ENCODE results near the gene DLK1.
A peak's percentile ranks its signal among the peaks of the same experiment; 100 is the strongest.

The DLK1 gene

GRCh38 chr14:100723830-100724437 is 2.8 kb upstream of the DLK1 start:
- Histone ChIP-seq H3K9ac (ENCODE audit: insufficient read length) (no peak overlapping the region), H3K27ac (no peak overlapping the region), H3K36me3 (ENCODE audit: insufficient read depth, low read length) (no peaks in the 10 kb centered on the region), H3K4me3 (no peak overlapping the region), H3K9me3 (ENCODE audit: low read depth, low read length) (no peaks in the 10 kb centered on the region)
- no peak for TF ChIP-seq EZH2 (IDR thresholded peaks at IDR 0.05)
- TF ChIP-seq FOXP2 (optimal IDR thresholded peaks at IDR 0.05; ENCODE audit: control extremely low read depth, extremely low read length, insufficient read depth): no peak
- TF ChIP-seq POLR2AphosphoS5 (IDR thresholded peaks at IDR 0.05; ENCODE audit: borderline replicate concordance, low read depth, low read length): no peak
- DNase-seq (ENCODE audit: low read depth, low spot score): no peak

DNA sequence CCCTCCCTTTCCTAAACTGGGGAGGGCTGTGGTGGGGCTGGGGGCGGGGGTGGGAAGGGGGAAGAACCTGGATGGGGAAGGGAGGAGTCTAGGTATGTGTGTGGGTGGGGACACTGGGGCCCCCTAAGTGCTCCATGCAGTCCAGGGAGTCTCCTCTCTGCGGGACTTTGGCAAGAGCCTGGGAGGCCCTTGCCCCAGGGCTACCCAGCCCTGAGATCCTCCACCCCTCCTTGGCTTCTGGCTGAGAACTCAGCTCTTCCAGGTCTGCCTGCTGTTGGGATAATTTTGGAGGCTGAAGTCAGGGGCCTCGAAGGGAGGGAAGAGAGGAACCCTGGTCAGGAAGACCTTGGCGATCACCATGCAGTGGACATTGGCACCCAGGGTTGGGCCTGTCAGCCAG is 2.2 kb upstream of the DLK1 start:
- Histone ChIP-seq H3K9ac (ENCODE audit: insufficient read length) (no peak overlapping the region), H3K36me3 (ENCODE audit: insufficient read depth, low read length) (no peaks in the 10 kb centered on the region), H3K9me3 (ENCODE audit: low read depth, low read length) (no peaks in the 10 kb centered on the region), H3K27ac (no peak overlapping the region), H3K4me3 (no peak overlapping the region)
- DNase-seq (ENCODE audit: low read depth, low spot score): no peak
- TF ChIP-seq POLR2AphosphoS5 (IDR thresholded peaks at IDR 0.05; ENCODE audit: borderline replicate concordance, low read depth, low read length) (no peak), EZH2 (IDR thresholded peaks at IDR 0.05) (no peak), FOXP2 (optimal IDR thresholded peaks at IDR 0.05; ENCODE audit: control extremely low read depth, extremely low read length, insufficient read depth) (no peak)

GRCh38 chr14:100725587-100726387 is 905 bp upstream of the DLK1 start:
- Histone ChIP-seq H3K4me3 (no peak overlapping the region), H3K36me3 (ENCODE audit: insufficient read depth, low read length) (no peaks in the 10 kb centered on the region), H3K9me3 (ENCODE audit: low read depth, low read length) (no peaks in the 10 kb centered on the region), H3K27ac (no peak overlapping the region), H3K9ac (ENCODE audit: insufficient read length) (no peak overlapping the region)
- TF ChIP-seq EZH2 (IDR thresholded peaks at IDR 0.05) (no peak), FOXP2 (optimal IDR thresholded peaks at IDR 0.05; ENCODE audit: control extremely low read depth, extremely low read length, insufficient read depth) (no peak), POLR2AphosphoS5 (IDR thresholded peaks at IDR 0.05; ENCODE audit: borderline replicate concordance, low read depth, low read length) (no peak)
- no peak for DNase-seq (ENCODE audit: low read depth, low spot score)

DNA sequence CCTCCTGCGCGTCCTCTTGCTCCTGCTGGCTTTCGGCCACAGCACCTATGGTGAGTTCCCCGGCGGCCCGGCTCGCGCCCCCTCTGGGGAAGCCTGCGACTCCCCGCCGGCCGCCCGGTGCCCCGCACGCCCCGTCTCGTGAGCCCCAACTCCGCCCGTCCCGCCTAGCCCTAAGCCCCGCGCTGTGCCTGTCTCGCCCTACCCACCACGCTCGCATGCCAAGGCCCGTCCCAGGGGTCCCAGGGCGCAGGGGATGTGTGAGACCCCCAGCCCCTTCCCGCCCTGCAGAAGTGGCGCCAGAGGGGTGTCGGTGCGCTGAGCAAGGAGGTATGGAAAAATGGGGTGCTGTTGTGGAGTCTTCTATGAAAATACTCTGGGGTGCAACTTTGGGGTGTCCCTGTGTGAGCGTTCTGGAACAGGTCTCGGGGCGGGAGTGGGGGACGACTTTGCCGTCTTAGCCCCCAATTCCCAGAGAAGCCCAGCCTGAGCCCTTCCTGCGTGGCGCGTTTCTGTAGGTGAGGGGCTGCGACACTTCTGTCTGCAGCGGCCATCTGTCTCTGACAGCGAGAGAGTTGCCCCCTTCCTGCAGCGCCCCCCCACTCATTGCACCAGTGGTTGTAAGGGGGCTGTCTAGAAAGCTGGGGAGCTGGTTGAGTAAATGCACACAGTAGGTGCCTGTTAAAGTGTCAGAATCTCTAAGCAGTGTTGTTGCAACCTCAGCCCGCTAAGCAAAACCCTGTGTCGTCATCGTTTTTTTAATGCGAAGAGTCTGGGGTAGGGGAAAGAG is 587 bp downstream of the DLK1 start:
- H3K27ac ChIP-seq: no peak overlapping the region
- TF ChIP-seq EZH2 (IDR thresholded peaks at IDR 0.05) (peak; percentile 66), POLR2AphosphoS5 (IDR thresholded peaks at IDR 0.05; ENCODE audit: borderline replicate concordance, low read depth, low read length) (no peak)
- no peak for DNase-seq (ENCODE audit: low read depth, low spot score)
- H3K9me3 ChIP-seq (ENCODE audit: low read depth, low read length): no peaks in the 10 kb centered on the region
- H3K36me3 ChIP-seq (ENCODE audit: insufficient read depth, low read length): no peaks in the 10 kb centered on the region
- H3K9ac ChIP-seq (ENCODE audit: insufficient read length): no peak overlapping the region
- no peak overlapping the region for H3K4me3 ChIP-seq

- TF ChIP-seq POLR2AphosphoS5 (IDR thresholded peaks at IDR 0.05; ENCODE audit: borderline replicate concordance, low read depth, low read length) (no peak), FOXP2 (optimal IDR thresholded peaks at IDR 0.05; ENCODE audit: control extremely low read depth, extremely low read length, insufficient read depth) (no peak), EZH2 (IDR thresholded peaks at IDR 0.05) (no peak)
- Histone ChIP-seq H3K4me3 (no peak overlapping the region), H3K27ac (no peak overlapping the region), H3K9me3 (ENCODE audit: low read depth, low read length) (no peaks in the 10 kb centered on the region), H3K36me3 (ENCODE audit: insufficient read depth, low read length) (no peaks in the 10 kb centered on the region), H3K9ac (ENCODE audit: insufficient read length) (no peak overlapping the region)
- DNase-seq (ENCODE audit: low read depth, low spot score): no peak
Measured at GRCh38 chr14:100727873-100728240, 1.2 kb downstream of the DLK1 start.

DNA sequence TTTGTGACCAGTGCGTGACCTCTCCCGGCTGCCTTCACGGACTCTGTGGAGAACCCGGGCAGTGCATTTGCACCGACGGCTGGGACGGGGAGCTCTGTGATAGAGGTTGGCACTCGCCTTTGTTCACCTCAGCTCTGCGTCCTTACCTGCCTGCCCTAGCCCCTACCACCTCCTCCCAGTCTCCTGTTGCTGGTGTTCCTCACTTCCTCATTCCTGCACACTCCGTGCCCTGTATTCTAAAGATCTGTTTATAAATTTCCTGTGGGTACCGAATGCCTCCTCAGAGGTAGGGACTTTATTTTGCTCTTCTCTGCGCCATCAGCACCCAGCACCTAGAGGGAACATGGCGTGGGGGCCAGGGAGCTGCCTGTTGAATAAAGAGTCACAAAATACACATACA is 2.3 kb downstream of the DLK1 start:
- DNase-seq (ENCODE audit: low read depth, low spot score): no peak
- H3K9ac ChIP-seq (ENCODE audit: insufficient read length): no peak overlapping the region
- no peak for TF ChIP-seq POLR2AphosphoS5 (IDR thresholded peaks at IDR 0.05; ENCODE audit: borderline replicate concordance, low read depth, low read length)
- no peak for TF ChIP-seq FOXP2 (optimal IDR thresholded peaks at IDR 0.05; ENCODE audit: control extremely low read depth, extremely low read length, insufficient read depth)
- H3K27ac ChIP-seq: no peak overlapping the region
- no peaks in the 10 kb centered on the region for H3K36me3 ChIP-seq (ENCODE audit: insufficient read depth, low read length)
- H3K4me3 ChIP-seq: no peak overlapping the region
- H3K9me3 ChIP-seq (ENCODE audit: low read depth, low read length): no peaks in the 10 kb centered on the region

DNA sequence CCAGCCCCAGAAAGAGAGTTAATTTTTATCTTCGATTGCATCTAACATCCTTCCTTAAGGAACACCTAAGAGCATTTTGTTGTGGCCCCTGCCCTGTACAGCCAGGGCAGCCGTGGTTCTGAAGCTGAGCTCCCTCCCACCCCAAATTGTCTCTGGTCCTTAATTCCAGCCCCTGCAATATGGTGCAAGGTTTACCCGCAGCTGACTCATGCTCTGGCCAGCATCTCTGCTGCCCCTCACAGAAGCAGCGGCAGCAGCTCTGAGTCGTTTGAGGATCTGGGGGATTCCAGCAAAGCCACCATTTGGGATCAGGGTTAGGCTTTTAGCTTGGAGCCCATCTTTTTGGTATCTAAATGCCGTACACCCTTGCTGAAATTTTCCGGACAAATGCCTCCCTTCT is 3.3 kb downstream of the DLK1 start:
- TF ChIP-seq EZH2 (IDR thresholded peaks at IDR 0.05) (no peak), FOXP2 (optimal IDR thresholded peaks at IDR 0.05; ENCODE audit: control extremely low read depth, extremely low read length, insufficient read depth) (no peak), POLR2AphosphoS5 (IDR thresholded peaks at IDR 0.05; ENCODE audit: borderline replicate concordance, low read depth, low read length) (no peak)
- H3K9ac ChIP-seq (ENCODE audit: insufficient read length): no peak overlapping the region
- no peak overlapping the region for H3K4me3 ChIP-seq
- no peaks in the 10 kb centered on the region for H3K36me3 ChIP-seq (ENCODE audit: insufficient read depth, low read length)
- no peak overlapping the region for H3K27ac ChIP-seq
- no peaks in the 10 kb centered on the region for H3K9me3 ChIP-seq (ENCODE audit: low read depth, low read length)
- no peak for DNase-seq (ENCODE audit: low read depth, low spot score)

- TF ChIP-seq POLR2AphosphoS5 (IDR thresholded peaks at IDR 0.05; ENCODE audit: borderline replicate concordance, low read depth, low read length) (no peak), EZH2 (IDR thresholded peaks at IDR 0.05) (no peak), FOXP2 (optimal IDR thresholded peaks at IDR 0.05; ENCODE audit: control extremely low read depth, extremely low read length, insufficient read depth) (no peak)
- no peak overlapping the region for H3K27ac ChIP-seq
- no peak overlapping the region for H3K4me3 ChIP-seq
- no peak overlapping the region for H3K9ac ChIP-seq (ENCODE audit: insufficient read length)
- H3K36me3 ChIP-seq (ENCODE audit: insufficient read depth, low read length): no peaks in the 10 kb centered on the region
- no peak for DNase-seq (ENCODE audit: low read depth, low spot score)
- H3K9me3 ChIP-seq (ENCODE audit: low read depth, low read length): no peaks in the 10 kb centered on the region
Measured at GRCh38 chr14:100730581-100730980, 3.9 kb downstream of the DLK1 start.

Data from SK-N-MC (cell line).